HEK293 (cell line): ENCODE results near the gene PCF11.

Experiments
- CTCF ChIA-PET: fragments of 350-600 bp; formaldehyde crosslinking; extraction: SDS; loops from one replicate; lab custom pipeline; 2021; ENCODE audit warnings: antibody characterized with exemption; lab: Yijun Ruan, JAX
- POLR2A ChIA-PET: fragments of 300-600 bp; formaldehyde crosslinking; extraction: SDS; loops from one replicate; lab custom pipeline; 2020; ENCODE audit warnings: antibody characterized with exemption, inconsistent platforms; lab: Yijun Ruan, JAX
- H3K27ac ChIP-seq: fragments of 200-500 bp; sonication (Bioruptor generic); 2 replicates; pipeline ENCODE4 v1.5.1; 2014; ENCODE audit warnings: low read depth, low read length, control low read depth, inconsistent platforms; ENCODE audit errors: extremely low read depth
- H3K36me3 ChIP-seq, 2 experiments: fragments of 200-500 bp in 1 of 2; sonication (Bioruptor generic) in 1 of 2; 1 replicate in 1 of 2; 2 replicates in 1 of 2; pipeline ENCODE4 v1.5.1; 2014 to 2017; ENCODE audit warnings: inconsistent platforms in 2 of 2, low read length in 2 of 2; ENCODE audit not compliant: control insufficient read depth in 2 of 2, insufficient read depth in 1 of 2
- H3K4me1 ChIP-seq: fragments of 200-500 bp; sonication (Bioruptor generic); 2 replicates; pipeline ENCODE4 v1.5.1; 2014; ENCODE audit warnings: mild to moderate bottlenecking, low read length, inconsistent platforms; ENCODE audit not compliant: control insufficient read depth, insufficient read depth
- H3K4me3 ChIP-seq: 2 replicates; pipeline ENCODE4 v1.5.1; 2011; ENCODE audit warnings: low read depth, mild to moderate bottlenecking, control low read depth, low read length, moderate library complexity
- H3K9me3 ChIP-seq: fragments of 200-500 bp; sonication (Bioruptor generic); 2 replicates; pipeline ENCODE4 v1.5.1; 2014; ENCODE audit warnings: low read depth, low read length, inconsistent platforms; ENCODE audit not compliant: control insufficient read depth, insufficient read depth
- FEZF1 ChIP-seq: fragments of 450-650 bp; formaldehyde crosslinking; IDR thresholded peaks from 2 replicates; pipeline ENCODE4 v1.5.1; 2016; ENCODE audit warnings: missing biosample characterization, missing genetic modification characterization
- GLIS2 ChIP-seq: fragments of 450-650 bp; formaldehyde crosslinking; IDR thresholded peaks from 2 replicates; pipeline ENCODE4 v1.5.1; 2016; ENCODE audit warnings: missing biosample characterization, missing genetic modification characterization
- KLF10 ChIP-seq: fragments of 450-650 bp; IDR thresholded peaks from 2 replicates; pipeline ENCODE4 v1.5.1; 2018; ENCODE audit warnings: missing biosample characterization, mild to moderate bottlenecking, missing genetic modification characterization
- SCRT2 ChIP-seq: fragments of 450-650 bp; formaldehyde crosslinking; IDR thresholded peaks from 2 replicates; pipeline ENCODE4 v1.5.1; 2016; ENCODE audit warnings: missing biosample characterization, missing genetic modification characterization
- SETDB1 ChIP-seq: IDR thresholded peaks from one replicate; pipeline ENCODE4 v1.6.1; 2017; ENCODE audit warnings: mild to moderate bottlenecking, low read length, moderate library complexity, mixed read lengths; ENCODE audit not compliant: insufficient read length
- SP7 ChIP-seq: fragments of 450-650 bp; formaldehyde crosslinking; IDR thresholded peaks from 2 replicates; pipeline ENCODE4 v1.5.1; 2016; ENCODE audit warnings: missing biosample characterization, missing genetic modification characterization
- TCF7L2 ChIP-seq: IDR thresholded peaks from 2 replicates; pipeline ENCODE4 v1.6.1; 2011; ENCODE audit warnings: low read depth, mild to moderate bottlenecking, inconsistent platforms, low read length, moderate library complexity, borderline replicate concordance
- TSHZ1 ChIP-seq: fragments of 450-650 bp; formaldehyde crosslinking; IDR thresholded peaks from 2 replicates; pipeline ENCODE4 v1.5.1; 2016; ENCODE audit warnings: missing biosample characterization, missing genetic modification characterization, borderline replicate concordance
- ZBTB7A ChIP-seq: fragments of 450-650 bp; formaldehyde crosslinking; IDR thresholded peaks from 2 replicates; pipeline ENCODE4 v1.5.1; 2016; ENCODE audit warnings: low read depth, missing biosample characterization, missing genetic modification characterization
- ZBTB8A ChIP-seq: fragments of 450-650 bp; formaldehyde crosslinking; IDR thresholded peaks from 2 replicates; pipeline ENCODE4 v1.5.1; 2016; ENCODE audit warnings: missing biosample characterization, missing genetic modification characterization
- ZFP69B ChIP-seq: fragments of 450-650 bp; formaldehyde crosslinking; IDR thresholded peaks from 2 replicates; pipeline ENCODE4 v1.5.1; 2016; ENCODE audit warnings: missing biosample characterization, missing genetic modification characterization
- ZIC2 ChIP-seq: fragments of 450-650 bp; formaldehyde crosslinking; IDR thresholded peaks from 2 replicates; pipeline ENCODE4 v1.5.1; 2016; ENCODE audit warnings: missing biosample characterization, missing genetic modification characterization
- ZNF202 ChIP-seq: fragments of 450-650 bp; formaldehyde crosslinking; IDR thresholded peaks from 2 replicates; pipeline ENCODE4 v1.5.1; 2016; ENCODE audit warnings: missing biosample characterization, missing genetic modification characterization, borderline replicate concordance
- ZNF211 ChIP-seq: fragments of 450-650 bp; formaldehyde crosslinking; IDR thresholded peaks from 2 replicates; pipeline ENCODE4 v1.5.1; 2016; ENCODE audit warnings: low read depth, missing biosample characterization, missing genetic modification characterization
- ZNF214 ChIP-seq: fragments of 450-650 bp; formaldehyde crosslinking; IDR thresholded peaks from 2 replicates; pipeline ENCODE4 v1.5.1; 2017; ENCODE audit warnings: missing biosample characterization, mild to moderate bottlenecking, missing genetic modification characterization, borderline replicate concordance
- ZNF26 ChIP-seq: fragments of 450-650 bp; formaldehyde crosslinking; IDR thresholded peaks from 2 replicates; pipeline ENCODE4 v1.5.1; 2016; ENCODE audit warnings: missing biosample characterization, missing genetic modification characterization
- ZNF292 ChIP-seq: fragments of 450-650 bp; formaldehyde crosslinking; IDR thresholded peaks from 2 replicates; pipeline ENCODE4 v1.5.1; 2016; ENCODE audit warnings: low read depth, missing biosample characterization, missing genetic modification characterization, borderline replicate concordance
- ZNF335 ChIP-seq: fragments of 450-650 bp; formaldehyde crosslinking; conservative IDR thresholded peaks from 2 replicates; pipeline ENCODE4 v1.5.1; 2016; ENCODE audit warnings: missing biosample characterization, missing genetic modification characterization
- ZNF391 ChIP-seq: fragments of 450-650 bp; formaldehyde crosslinking; IDR thresholded peaks from 2 replicates; pipeline ENCODE4 v1.5.1; 2016; ENCODE audit warnings: low read depth, missing biosample characterization, missing genetic modification characterization, borderline replicate concordance
- ZNF404 ChIP-seq: fragments of 450-650 bp; formaldehyde crosslinking; IDR thresholded peaks from 2 replicates; pipeline ENCODE4 v1.5.1; 2017; ENCODE audit warnings: missing biosample characterization, missing genetic modification characterization
- ZNF416 ChIP-seq: fragments of 450-650 bp; formaldehyde crosslinking; IDR thresholded peaks from 2 replicates; pipeline ENCODE4 v1.5.1; 2016; ENCODE audit warnings: missing biosample characterization, missing genetic modification characterization
- ZNF561 ChIP-seq: fragments of 450-650 bp; IDR thresholded peaks from 2 replicates; pipeline ENCODE4 v1.5.1; 2018; ENCODE audit warnings: missing biosample characterization, missing genetic modification characterization, borderline replicate concordance
- ZNF626 ChIP-seq: fragments of 450-650 bp; sonication (Bioruptor Pico); formaldehyde crosslinking; IDR thresholded peaks from 2 replicates; pipeline ENCODE4 v1.5.1; 2018; ENCODE audit warnings: missing biosample characterization, missing genetic modification characterization, inconsistent platforms
- ZNF629 ChIP-seq: fragments of 450-650 bp; formaldehyde crosslinking; IDR thresholded peaks from 2 replicates; pipeline ENCODE4 v1.5.1; 2017; ENCODE audit warnings: missing biosample characterization, missing genetic modification characterization
- ZNF664 ChIP-seq: fragments of 450-650 bp; formaldehyde crosslinking; IDR thresholded peaks from 2 replicates; pipeline ENCODE4 v1.5.1; 2016; ENCODE audit warnings: missing biosample characterization, missing genetic modification characterization
- ZNF747 ChIP-seq: fragments of 450-650 bp; formaldehyde crosslinking; IDR thresholded peaks from 2 replicates; pipeline ENCODE4 v1.5.1; 2016; ENCODE audit warnings: missing biosample characterization, missing genetic modification characterization
- ZNF76 ChIP-seq: fragments of 450-650 bp; formaldehyde crosslinking; IDR thresholded peaks from 2 replicates; pipeline ENCODE4; 2016; ENCODE audit warnings: low read depth, missing biosample characterization, missing genetic modification characterization, borderline replicate concordance
- ZNF792 ChIP-seq: fragments of 450-650 bp; formaldehyde crosslinking; IDR thresholded peaks from 2 replicates; pipeline ENCODE4 v1.5.1; 2016; ENCODE audit warnings: missing biosample characterization, missing genetic modification characterization
- ZNF830 ChIP-seq: fragments of 450-650 bp; IDR thresholded peaks from 2 replicates; pipeline ENCODE4 v1.5.0; 2018; ENCODE audit warnings: missing biosample characterization, missing genetic modification characterization, low read depth, mild to moderate bottlenecking, moderate library complexity
- ZNF843 ChIP-seq: fragments of 450-650 bp; formaldehyde crosslinking; IDR thresholded peaks from 2 replicates; pipeline ENCODE4 v1.5.1; 2016; ENCODE audit warnings: missing biosample characterization, missing genetic modification characterization
- ZSCAN30 ChIP-seq: fragments of 450-650 bp; IDR thresholded peaks from 2 replicates; pipeline ENCODE4 v1.5.1; 2018; ENCODE audit warnings: missing biosample characterization, mild to moderate bottlenecking, missing genetic modification characterization, moderate library complexity
- TF ChIP-seq, protein P1 (sequence below): fragments of 450-650 bp; formaldehyde crosslinking; IDR thresholded peaks from 2 replicates; pipeline ENCODE4 v1.5.1; 2016; ENCODE audit warnings: missing biosample characterization, missing genetic modification characterization

PCF11 gene

DNA sequence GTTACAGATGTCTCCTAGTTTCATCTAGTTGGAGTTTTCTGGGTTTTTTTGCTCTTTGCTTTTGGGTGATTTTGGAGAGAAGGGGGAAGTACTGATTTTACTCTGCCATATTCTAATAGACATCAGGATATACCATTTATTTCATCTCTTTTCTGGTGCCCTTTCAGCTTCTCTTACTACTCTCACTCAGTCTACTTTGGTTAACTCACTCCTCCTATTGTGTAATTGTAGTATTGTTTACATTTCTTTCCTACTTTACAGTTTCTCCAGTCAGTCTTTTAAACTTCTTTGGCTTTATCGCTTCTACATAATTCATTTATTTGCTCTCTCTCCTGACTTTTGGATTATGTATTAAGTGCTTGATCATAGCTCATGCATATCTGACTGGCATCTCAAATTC lies 43.1 kb downstream of the PCF11 start:
- TF ChIP-seq ZNF214 (tag by site-specific recombination) (no peak), ZNF404 (tag by site-specific recombination) (no peak), ZNF211 (tag by site-specific recombination) (no peak), GLIS2 (tag by site-specific recombination) (no peak), ZNF202 (tag by site-specific recombination) (no peak), FEZF1 (tag by site-specific recombination) (no peak), ZBTB7A (tag by site-specific recombination) (no peak), ZNF561 (tag by site-specific recombination) (no peak), SETDB1 (no peak), ZFP69B (no peak), ZNF626 (tag by site-specific recombination) (no peak), KLF10 (no peak), ZNF664 (tag by site-specific recombination) (no peak), ZNF830 (tag by site-specific recombination) (no peak), ZNF335 (tag by site-specific recombination) (no peak), ZNF747 (tag by site-specific recombination) (no peak), TSHZ1 (tag by site-specific recombination) (no peak), SCRT2 (tag by site-specific recombination) (no peak)
- Histone ChIP-seq H3K27ac (no peak overlapping the region), H3K9me3 (no peaks in the 10 kb centered on the region), H3K36me3 (peaks cover 0 to 21% of the 10 kb centered on the region in 2 experiments; a peak in 1 of 3 replicates), H3K4me1 (0 out of 2 replicates have a peak, but pooled peaks cover under 1% of the 10 kb centered on the region), H3K4me3 (no peak overlapping the region)
- POLR2A ChIA-PET: interaction anchor here (1.2 kb wide), 1 partner anchor 86 kb away, joined by 3 read pairs; the partner anchor contains the start of gene CCDC90B
- CTCF ChIA-PET: interaction anchor here (0.8 kb wide), 1 partner anchor 618 kb away, joined by 5 read pairs; no protein-coding TSS in a partner anchor

- ChIA-PET CTCF (interaction anchor here (0.5 kb wide), 1 partner anchor 45 kb away, joined by 3 read pairs; no protein-coding TSS in a partner anchor), POLR2A (no interaction called here)
- H3K4me3 ChIP-seq: no peak overlapping the region
- H3K27ac ChIP-seq: no peak overlapping the region
- H3K4me1 ChIP-seq: no peaks in the 10 kb centered on the region
- no peaks in the 10 kb centered on the region for H3K9me3 ChIP-seq
- H3K36me3 ChIP-seq: peaks cover 0 to 24% of the 10 kb centered on the region in 2 experiments; a peak in 1 of 3 replicates
- TF ChIP-seq TCF7L2 (no peak), ZNF629 (no peak), ZSCAN30 (tag by site-specific recombination) (no peak), ZNF416 (tag by site-specific recombination) (no peak), ZNF843 (tag by site-specific recombination) (no peak), ZBTB8A (tag by site-specific recombination) (no peak), ZNF76 (tag by site-specific recombination) (no peak), SP7 (tag by site-specific recombination) (no peak), ZNF26 (tag by site-specific recombination) (no peak), ZNF292 (tag by site-specific recombination) (no peak), ZIC2 (tag by site-specific recombination) (no peak), ZNF792 (tag by site-specific recombination) (no peak), ZNF391 (tag by site-specific recombination) (no peak)
- TF ChIP-seq, protein P1, sequence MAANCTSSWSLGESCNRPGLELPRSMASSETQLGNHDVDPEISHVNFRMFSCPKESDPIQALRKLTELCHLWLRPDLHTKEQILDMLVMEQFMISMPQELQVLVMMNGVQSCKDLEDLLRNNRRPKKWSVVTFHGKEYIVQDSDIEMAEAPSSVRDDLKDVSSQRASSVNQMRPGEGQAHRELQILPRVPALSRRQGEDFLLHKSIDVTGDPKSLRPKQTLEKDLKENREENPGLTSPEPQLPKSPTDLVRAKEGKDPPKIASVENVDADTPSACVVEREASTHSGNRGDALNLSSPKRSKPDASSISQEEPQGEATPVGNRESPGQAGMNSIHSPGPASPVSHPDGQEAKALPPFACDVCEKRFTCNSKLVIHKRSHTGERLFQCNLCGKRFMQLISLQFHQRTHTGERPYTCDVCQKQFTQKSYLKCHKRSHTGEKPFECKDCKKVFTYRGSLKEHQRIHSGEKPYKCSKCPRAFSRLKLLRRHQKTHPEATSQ (tag by site-specific recombination): no peak
Observed at GRCh38 chr11:83205608-83206185, 48.8 kb downstream of the PCF11 start.
